Mesenteric fat pad (tissue), 1 donor: ENCODE data around the gene ZNF3. TPM values are rescaled to one million over a fixed set of nuclear protein-coding genes. Genes with fewer than 3 reads are reported as not detected.
"Not testable (repeated sequence)": the region's sequence is repeated elsewhere in the genome, so short reads cannot be mapped to it uniquely, and the experiment has no call there.

Experiments
- DNase-seq: peaks from one replicate; pipeline ENCODE4 v3.0.0-alpha.2; 2020; ENCODE audit warnings: low spot score
- long read RNA-seq: library from polyadenylated mRNA; unstranded; transcript quantifications from one replicate; pipeline ENCODE4 v2.0.0, GENCODE V29; 2020
- total RNA-seq: library from RNA; stranded (reverse); fragmentation: NEBNext Ultra II Directional; extraction: Animal tissue kit (Norgen Biotek cat#: 25700); gene quantifications from one replicate; pipeline ENCODE4 v1.2.1, GENCODE V29; 2021
- donor health status: DM: yes; HTN: yes; CAD: no.

The ZNF3 gene
- 16.8 TPM for total RNA-seq
- long read RNA-seq, transcript ZNF3-202 (6 exons, 2,799 nt): major isoform, 18 of 45 reads
- long read RNA-seq, partial matches to known transcripts: 2 of 45 reads
- long read RNA-seq, other reads (novel, unspliced or antisense): 19 of 45 reads

GRCh38 chr7:100081535-100082102, at the start of gene ZNF3:
ZNF3 (minus strand) TSS chr7:100081723; CDS start chr7:100077357, 4,366 bp downstream.
- DNase-seq: peak; percentile 99

GRCh38 chr7:100130608-100131453, 49.3 kb upstream of the ZNF3 start:
- DNase-seq: peak; percentile 93

- DNase-seq: not testable (repeated sequence)
Measured at GRCh38 chr7:100130220-100130607, 48.7 kb upstream of the ZNF3 start.

GRCh38 chr7:100128637-100128963, 47.1 kb upstream of the ZNF3 start:
- no peak for DNase-seq

GRCh38 chr7:100127866-100128636, 46.5 kb upstream of the ZNF3 start:
- DNase-seq: no peak

GRCh38 chr7:100126931-100127865, 45.7 kb upstream of the ZNF3 start, which contains the start of gene MBLAC1:
MBLAC1 (plus strand) TSS chr7:100126967; CDS start chr7:100127396, 429 bp downstream.
- DNase-seq: peak; percentile 96

- no peak for DNase-seq
Measured at GRCh38 chr7:100126239-100126930, 44.9 kb upstream of the ZNF3 start.

- DNase-seq: no peak
Measured at GRCh38 chr7:100124301-100125230, 43.0 kb upstream of the ZNF3 start.

- no peak for DNase-seq
Measured at GRCh38 chr7:100122568-100122967, 41.0 kb upstream of the ZNF3 start.

- DNase-seq: no peak
Measured at GRCh38 chr7:100122067-100122466, 40.5 kb upstream of the ZNF3 start.

GRCh38 chr7:100120733-100121036, 39.2 kb upstream of the ZNF3 start:
- no peak for DNase-seq

- no peak for DNase-seq
Measured at GRCh38 chr7:100119970-100120732, 38.6 kb upstream of the ZNF3 start.

GRCh38 chr7:100119072-100119969, 37.8 kb upstream of the ZNF3 start, which contains the start of the genes CNPY4 and TAF6:
CNPY4 (plus strand) TSS chr7:100119634; CDS start chr7:100119745, 111 bp downstream.
TAF6 (minus strand) TSS chr7:100119358; CDS start chr7:100114209, 5,149 bp downstream.
- DNase-seq: peak; percentile 97

- DNase-seq: no peak
Measured at GRCh38 chr7:100118388-100119071, 37.0 kb upstream of the ZNF3 start.

GRCh38 chr7:100115026-100115425, 33.5 kb upstream of the ZNF3 start:
- no peak for DNase-seq

- no peak for DNase-seq
Measured at GRCh38 chr7:100111914-100112313, 30.4 kb upstream of the ZNF3 start.
